DOHH2 (cell line): ENCODE results near the gene HSD11B1L.
"Not testable (repeated sequence)": the region's sequence is repeated elsewhere in the genome, so short reads cannot be mapped to it uniquely, and the experiment has no call there.

ENCODE experiments used
- H3F3A ChIP-seq: fragments of 200-600 bp; sonication (generic), shearing (Covaris generic); 2 replicates; pipeline ENCODE4 v1.6.0; 2016; ENCODE audit warnings: antibody characterized with exemption, mild to moderate bottlenecking; ENCODE audit not compliant: control insufficient read depth, insufficient read depth
- H3K27ac ChIP-seq: fragments of 200-600 bp; sonication (generic); 2 replicates; pipeline ENCODE4 v1.5.1; 2014; ENCODE audit warnings: low read depth, mild to moderate bottlenecking, low read length, moderate library complexity
- H3K27me3 ChIP-seq: fragments of 200-600 bp; sonication (generic); 2 replicates; pipeline ENCODE4 v1.6.1; 2014; ENCODE audit warnings: mild to moderate bottlenecking, low read length, mixed read lengths; ENCODE audit not compliant: control insufficient read depth
- H3K36me3 ChIP-seq: fragments of 200-600 bp; sonication (generic); 2 replicates; pipeline ENCODE4 v1.6.1; 2014; ENCODE audit warnings: mild to moderate bottlenecking, low read length, moderate library complexity, mixed read lengths; ENCODE audit not compliant: control insufficient read depth
- H3K4me1 ChIP-seq: fragments of 200-600 bp; sonication (generic); 2 replicates; pipeline ENCODE4 v1.6.1; 2014; ENCODE audit warnings: mild to moderate bottlenecking, low read length, mixed read lengths; ENCODE audit not compliant: control insufficient read depth
- H3K4me2 ChIP-seq: fragments of 200-600 bp; sonication (generic); 2 replicates; pipeline ENCODE4 v1.6.0; 2014; ENCODE audit warnings: mild to moderate bottlenecking, low read length, moderate library complexity
- H3K4me3 ChIP-seq: fragments of 200-600 bp; sonication (generic); 2 replicates; pipeline ENCODE4 v1.5.1; 2014; ENCODE audit warnings: mild to moderate bottlenecking, low read length, mixed read lengths
- H3K79me2 ChIP-seq: fragments of 200-600 bp; sonication (generic); 2 replicates; pipeline ENCODE4 v1.6.1; 2014; ENCODE audit warnings: mild to moderate bottlenecking, low read length, mixed read lengths; ENCODE audit not compliant: control insufficient read depth
- H3K9me2 ChIP-seq: fragments of 200-600 bp; sonication (generic); replicated peaks from 2 replicates; pipeline ENCODE4 v1.6.1; 2014; ENCODE audit warnings: mild to moderate bottlenecking, low read length, mixed read lengths; ENCODE audit not compliant: control insufficient read depth
- H3K9me3 ChIP-seq: fragments of 200-600 bp; sonication (generic); 2 replicates; pipeline ENCODE4 v1.6.1; 2014; ENCODE audit warnings: antibody characterized with exemption, low read length, mixed read lengths; ENCODE audit not compliant: control insufficient read depth, insufficient read depth
- H4K20me1 ChIP-seq: fragments of 200-600 bp; sonication (generic); 2 replicates; pipeline ENCODE4 v1.6.0; 2014; ENCODE audit warnings: low read depth, mild to moderate bottlenecking, antibody characterized with exemption, low read length, moderate library complexity; ENCODE audit not compliant: control insufficient read depth, insufficient read depth
- EZH2phosphoT487 ChIP-seq: fragments of 200-600 bp; sonication (generic); IDR thresholded peaks from 2 replicates; pipeline ENCODE4 v1.6.1; 2017; ENCODE audit warnings: borderline replicate concordance, mild to moderate bottlenecking, antibody characterized with exemption, low read length, moderate library complexity, mixed read lengths
- TF ChIP-seq, protein P1 (sequence below): fragments of 200-600 bp; sonication (generic); IDR thresholded peaks from one replicate; pipeline ENCODE4 v1.5.1; 2014; ENCODE audit warnings: antibody characterized with exemption, mild to moderate bottlenecking, low read depth, low read length; ENCODE audit not compliant: poor library complexity, severe bottlenecking

Gene HSD11B1L

DNA sequence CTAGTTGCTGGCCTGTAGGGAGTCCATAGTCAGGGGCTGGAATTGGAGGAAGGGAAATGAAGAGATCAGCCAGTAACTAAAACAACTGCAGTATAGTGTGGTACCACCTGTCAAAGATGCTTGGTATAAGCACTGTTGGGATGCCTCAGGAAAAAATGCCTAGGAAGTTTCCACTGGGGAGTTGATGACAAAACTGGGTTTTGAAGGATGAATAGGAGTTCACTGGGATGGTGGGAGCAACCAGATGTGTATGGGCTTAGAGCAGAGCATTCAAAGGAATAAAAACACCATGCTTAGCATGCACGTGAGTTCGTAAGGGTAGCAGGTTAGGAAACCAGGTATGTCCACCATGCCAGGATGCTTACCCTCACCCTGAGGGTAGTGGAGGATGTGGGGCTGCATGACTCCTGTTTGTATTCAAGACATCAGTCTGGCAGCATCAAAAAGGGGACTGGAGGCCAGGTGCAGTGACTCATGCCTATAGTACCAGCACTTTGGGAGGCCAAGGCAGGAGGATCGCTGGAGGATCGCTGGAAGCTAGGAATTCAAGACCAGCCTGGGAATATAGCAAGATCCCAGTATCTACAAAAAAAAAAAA, 46.7 kb downstream of the HSD11B1L start:
- Histone ChIP-seq H3K36me3 (no peaks in the 10 kb centered on the region), H3K79me2 (no peaks in the 10 kb centered on the region), H3K4me1 (no peaks in the 10 kb centered on the region), H3K4me2 (no peak overlapping the region), H3K9me2 (no peaks in the 10 kb centered on the region), H3K4me3 (no peak overlapping the region), H3K27ac (no peak overlapping the region), H4K20me1 (no peaks in the 10 kb centered on the region), H3F3A (no peaks in the 10 kb centered on the region), H3K27me3 (no peaks in the 10 kb centered on the region), H3K9me3 (no peaks in the 10 kb centered on the region)
- TF ChIP-seq EZH2phosphoT487: no peak
- TF ChIP-seq, protein P1, sequence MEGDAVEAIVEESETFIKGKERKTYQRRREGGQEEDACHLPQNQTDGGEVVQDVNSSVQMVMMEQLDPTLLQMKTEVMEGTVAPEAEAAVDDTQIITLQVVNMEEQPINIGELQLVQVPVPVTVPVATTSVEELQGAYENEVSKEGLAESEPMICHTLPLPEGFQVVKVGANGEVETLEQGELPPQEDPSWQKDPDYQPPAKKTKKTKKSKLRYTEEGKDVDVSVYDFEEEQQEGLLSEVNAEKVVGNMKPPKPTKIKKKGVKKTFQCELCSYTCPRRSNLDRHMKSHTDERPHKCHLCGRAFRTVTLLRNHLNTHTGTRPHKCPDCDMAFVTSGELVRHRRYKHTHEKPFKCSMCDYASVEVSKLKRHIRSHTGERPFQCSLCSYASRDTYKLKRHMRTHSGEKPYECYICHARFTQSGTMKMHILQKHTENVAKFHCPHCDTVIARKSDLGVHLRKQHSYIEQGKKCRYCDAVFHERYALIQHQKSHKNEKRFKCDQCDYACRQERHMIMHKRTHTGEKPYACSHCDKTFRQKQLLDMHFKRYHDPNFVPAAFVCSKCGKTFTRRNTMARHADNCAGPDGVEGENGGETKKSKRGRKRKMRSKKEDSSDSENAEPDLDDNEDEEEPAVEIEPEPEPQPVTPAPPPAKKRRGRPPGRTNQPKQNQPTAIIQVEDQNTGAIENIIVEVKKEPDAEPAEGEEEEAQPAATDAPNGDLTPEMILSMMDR: no peak

- not testable (repeated sequence) for H3K4me3 ChIP-seq, H3K36me3 ChIP-seq, H3K27ac ChIP-seq, H4K20me1 ChIP-seq, H3K9me2 ChIP-seq, H3K79me2 ChIP-seq, H3F3A ChIP-seq, H3K4me1 ChIP-seq, H3K4me2 ChIP-seq, H3K27me3 ChIP-seq, H3K9me3 ChIP-seq
Observed at GRCh38 chr19:5733172-5733571, 52.3 kb downstream of the HSD11B1L start.
